Measurements from ENCODE around the gene S100A7. TPM values are rescaled to one million over a fixed set of nuclear protein-coding genes. Genes with fewer than 3 reads are reported as not detected.

The S100A7 gene
- total RNA-seq, 4 donors from 2014 or later = 22.9 TPM; not detected in 3

DNA sequence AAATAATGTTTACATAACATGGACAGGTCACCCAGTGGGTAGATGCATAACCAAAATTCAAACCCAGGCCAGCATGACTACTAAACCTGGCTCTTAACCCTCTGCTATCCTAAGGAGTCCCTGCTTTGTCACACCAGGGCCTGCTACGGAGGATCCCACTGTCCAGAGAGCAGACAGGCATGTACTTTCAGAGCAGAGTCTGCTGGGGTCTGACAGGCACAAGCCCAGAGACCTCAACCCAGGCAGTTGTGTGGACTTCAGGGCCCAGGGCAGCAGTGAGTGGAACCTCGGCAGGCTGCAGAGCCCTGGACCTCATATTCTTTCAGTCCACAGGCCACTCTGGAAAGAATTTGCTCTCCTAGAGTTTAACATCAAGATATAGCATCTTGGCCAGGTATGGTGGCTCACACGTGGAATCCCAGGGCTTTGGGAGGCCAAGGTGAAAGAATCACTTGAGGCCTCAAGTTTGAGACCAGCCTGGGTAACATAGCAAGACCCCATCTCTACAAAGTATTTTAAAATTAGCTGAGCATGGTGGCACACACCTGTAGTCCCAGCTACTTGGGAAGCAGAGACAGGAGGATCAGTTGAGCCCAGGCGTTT is 16.1 kb upstream of the S100A7 start:
- H3K4me3 ChIP-seq = no peak overlapping the region
- H3K9me3 ChIP-seq = peaks cover 0 to 15% (median 4%) of the 10 kb centered on the region in 4 donors
- no peak for DNase-seq (ENCODE audit: low spot score in 2 of 2)
- 80 to 84% methylated on average over 4 of the region's 4 CpGs for WGBS, 2 donors
- TF ChIP-seq CTCF (IDR thresholded peaks at IDR 0.05) = no peak
- no peak for TF ChIP-seq EP300 (IDR thresholded peaks at IDR 0.05)
- no peak for TF ChIP-seq POLR2A (IDR thresholded peaks at IDR 0.05)
- H3K27me3 ChIP-seq = no peaks in the 10 kb centered on the region
- H3K4me1 ChIP-seq = peaks cover 0 to 9% (median 0%) of the 10 kb centered on the region in 4 donors
- H3K27ac ChIP-seq = no peak overlapping the region
- H3K36me3 ChIP-seq = no peaks in the 10 kb centered on the region

GRCh38 chr1:153475282-153475681 is 14.8 kb upstream of the S100A7 start:
- TF ChIP-seq EP300 (IDR thresholded peaks at IDR 0.05) = no peak
- TF ChIP-seq POLR2A (IDR thresholded peaks at IDR 0.05) = no peak
- TF ChIP-seq CTCF (IDR thresholded peaks at IDR 0.05) = no peak
- no peaks in the 10 kb centered on the region for H3K36me3 ChIP-seq
- no peak overlapping the region for H3K4me3 ChIP-seq
- peaks cover 0 to 23% (median 4%) of the 10 kb centered on the region in 4 donors for H3K9me3 ChIP-seq
- no peaks in the 10 kb centered on the region for H3K4me1 ChIP-seq
- no peak for DNase-seq (ENCODE audit: low spot score in 2 of 2)
- H3K27ac ChIP-seq = no peak overlapping the region
- 73 to 84% methylated on average over 2 of the region's 2 CpGs for WGBS, 2 donors
- no peaks in the 10 kb centered on the region for H3K27me3 ChIP-seq

- TF ChIP-seq CTCF (IDR thresholded peaks at IDR 0.05) = no peak
- no peak for TF ChIP-seq EP300 (IDR thresholded peaks at IDR 0.05)
- TF ChIP-seq POLR2A (IDR thresholded peaks at IDR 0.05) = no peak
- H3K27ac ChIP-seq = no peak overlapping the region
- no peaks in the 10 kb centered on the region for H3K36me3 ChIP-seq
- 74 to 80% methylated on average over 3 of the region's 3 CpGs for WGBS, 2 donors
- no peaks in the 10 kb centered on the region for H3K4me1 ChIP-seq
- peaks cover 0 to 23% (median 4%) of the 10 kb centered on the region in 4 donors for H3K9me3 ChIP-seq
- no peak for DNase-seq (ENCODE audit: low spot score in 2 of 2)
- no peaks in the 10 kb centered on the region for H3K27me3 ChIP-seq
- H3K4me3 ChIP-seq = no peak overlapping the region
These were observed 13.9 kb upstream of the S100A7 start for GRCh38 chr1:153474347-153474746.

- no peak for TF ChIP-seq CTCF (IDR thresholded peaks at IDR 0.05)
- no peak for TF ChIP-seq POLR2A (IDR thresholded peaks at IDR 0.05)
- TF ChIP-seq EP300 (IDR thresholded peaks at IDR 0.05) = no peak
- peaks cover 0 to 9% (median 1%) of the 10 kb centered on the region in 4 donors for H3K4me1 ChIP-seq
- no peak for DNase-seq (ENCODE audit: low spot score in 2 of 2)
- H3K27me3 ChIP-seq = no peaks in the 10 kb centered on the region
- no peaks in the 10 kb centered on the region for H3K36me3 ChIP-seq
- no peak overlapping the region for H3K4me3 ChIP-seq
- no peak overlapping the region for H3K27ac ChIP-seq
- H3K9me3 ChIP-seq = peaks cover 0 to 23% (median 4%) of the 10 kb centered on the region in 4 donors
These were observed 10.3 kb upstream of the S100A7 start for GRCh38 chr1:153470707-153471106.

DNA sequence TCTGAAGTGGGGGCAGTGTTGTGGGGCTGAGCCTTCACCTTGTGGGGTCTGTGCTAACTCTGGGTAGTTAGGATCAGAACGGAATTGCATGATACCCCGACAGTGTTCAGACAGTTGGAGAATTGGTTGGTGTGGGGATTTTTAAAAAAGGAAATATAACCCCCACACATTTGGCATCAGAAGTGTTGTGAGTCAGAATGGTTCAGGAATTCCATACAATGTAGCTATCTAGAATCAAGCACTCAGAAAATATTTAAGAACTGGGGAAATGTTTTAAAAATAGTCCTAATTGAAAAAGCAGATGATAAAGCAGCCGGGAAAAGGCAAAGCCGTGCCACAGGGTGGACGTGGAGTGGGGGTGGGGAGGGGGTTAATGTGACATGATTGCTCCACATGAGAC is 6.5 kb upstream of the S100A7 start:
- Histone ChIP-seq H3K27me3 (no peaks in the 10 kb centered on the region), H3K36me3 (no peaks in the 10 kb centered on the region), H3K4me3 (no peak overlapping the region), H3K27ac (no peak overlapping the region), H3K9me3 (peaks cover 0 to 11% (median under 1%) of the 10 kb centered on the region in 4 donors), H3K4me1 (peaks cover 0 to 10% (median 2%) of the 10 kb centered on the region in 4 donors)
- DNase-seq (ENCODE audit: low spot score in 2 of 2) = no peak
- TF ChIP-seq EP300 (IDR thresholded peaks at IDR 0.05) = no peak
- no peak for TF ChIP-seq POLR2A (IDR thresholded peaks at IDR 0.05)
- no peak for TF ChIP-seq CTCF (IDR thresholded peaks at IDR 0.05)
- WGBS, 2 donors = 44 to 57% methylated on average over 5 of the region's 5 CpGs
